ENCODE results near the gene ZBTB26. TPM values are rescaled to one million over a fixed set of nuclear protein-coding genes. Genes with fewer than 3 reads are reported as not detected.
"Not testable (repeated sequence)": the region's sequence is repeated elsewhere in the genome, so short reads cannot be mapped to it uniquely, and the experiment has no call there.

The ZBTB26 gene
- total RNA-seq, 3 donors from 2014 or later = 2.9 to 3.5 (median 3.2) TPM

DNA sequence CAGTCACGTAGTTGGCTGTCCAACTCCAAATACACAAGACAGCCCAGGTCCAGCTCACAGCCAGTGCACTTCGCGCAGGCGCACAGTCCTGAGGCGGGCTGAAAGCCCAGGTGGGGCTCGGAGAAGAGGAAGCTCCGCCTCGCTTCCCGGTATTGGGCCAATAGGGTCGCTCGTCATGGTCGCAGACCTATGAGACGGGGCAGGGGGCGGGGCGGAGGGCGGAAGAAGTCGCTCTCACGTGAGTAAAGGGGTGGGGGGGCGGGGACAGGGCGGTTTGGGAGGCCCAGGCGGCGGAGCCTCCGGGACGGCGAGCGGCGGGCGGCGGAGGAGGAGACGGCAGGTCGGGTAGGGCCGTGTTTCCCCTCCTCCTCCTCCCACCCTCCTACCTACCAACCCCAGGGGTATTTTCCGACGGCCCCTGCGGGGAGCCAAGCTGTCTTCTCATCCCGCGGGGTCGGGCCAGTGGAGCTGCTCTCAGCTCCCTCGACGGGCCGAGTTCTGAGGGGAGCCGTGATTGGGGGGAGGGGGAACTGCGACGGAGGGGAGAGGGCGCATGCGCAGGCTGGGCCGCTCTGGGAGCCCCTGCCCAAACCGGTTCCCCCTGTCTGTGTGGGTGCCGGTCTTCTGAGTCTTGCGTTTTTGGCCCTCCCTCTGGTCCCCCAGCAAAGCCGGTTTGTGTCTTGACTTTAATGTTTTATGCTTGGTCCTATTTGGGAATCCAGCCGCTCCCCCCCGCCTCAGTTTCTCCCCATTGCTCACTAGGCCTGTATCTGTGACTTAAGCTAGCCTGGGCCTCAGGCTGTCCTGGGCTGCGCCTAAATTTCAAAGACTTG lies 9.7 kb upstream of the ZBTB26 start, which contains the start of gene RABGAP1:
TSS of gene RABGAP1 (plus strand) at position 272 of the 833 bp plus-strand sequence. CDS start 16,040 bp downstream, outside the sequence.
- Mint-ChIP-seq H3K27me3 (ENCODE audit: low read depth) (no peaks in the 10 kb centered on the region), H3K4me3 (peak within 1 kb of the TSS; percentile 89), H3K4me1 (ENCODE audit: low read depth) (peaks cover 26% of the 10 kb centered on the region), H3K9me3 (no peaks in the 10 kb centered on the region), H3K36me3 (ENCODE audit: insufficient read depth) (peaks cover 6% of the 10 kb centered on the region)
- DNase-seq = peak; percentile 98
- peak; percentile 99 for ATAC-seq

DNA sequence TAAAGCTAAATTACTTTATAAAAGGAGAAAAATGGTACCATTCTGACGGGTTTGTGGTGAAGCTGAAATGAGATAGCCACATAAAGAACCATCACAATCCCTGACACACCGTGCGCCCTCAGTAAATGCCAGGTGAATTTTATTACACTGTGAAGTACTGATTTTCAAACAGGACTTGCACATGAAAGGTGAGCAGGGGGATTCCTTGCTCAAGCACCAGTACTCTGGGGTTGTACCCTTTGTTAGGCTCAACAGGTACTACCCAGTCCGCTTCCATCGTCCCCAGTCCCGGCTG lies 9.1 kb upstream of the ZBTB26 start:
- Mint-ChIP-seq H3K4me1 (ENCODE audit: low read depth) (peaks cover 22% of the 10 kb centered on the region), H3K9me3 (no peaks in the 10 kb centered on the region), H3K27me3 (ENCODE audit: low read depth) (no peaks in the 10 kb centered on the region), H3K4me3 (peak overlapping the region; percentile 89), H3K36me3 (ENCODE audit: insufficient read depth) (peaks cover 6% of the 10 kb centered on the region)
- ATAC-seq (no peak), DNase-seq (no peak)

GRCh38 chr9:122939601-122940000 lies 8.3 kb upstream of the ZBTB26 start:
- no peaks in the 10 kb centered on the region for H3K27me3 Mint-ChIP-seq (ENCODE audit: low read depth)
- no peak for DNase-seq
- no peaks in the 10 kb centered on the region for H3K9me3 Mint-ChIP-seq
- peak overlapping the region; percentile 51 for H3K4me3 Mint-ChIP-seq
- no peak for ATAC-seq
- H3K4me1 Mint-ChIP-seq (ENCODE audit: low read depth) = peaks cover 23% of the 10 kb centered on the region
- H3K36me3 Mint-ChIP-seq (ENCODE audit: insufficient read depth) = peaks cover 6% of the 10 kb centered on the region

DNA sequence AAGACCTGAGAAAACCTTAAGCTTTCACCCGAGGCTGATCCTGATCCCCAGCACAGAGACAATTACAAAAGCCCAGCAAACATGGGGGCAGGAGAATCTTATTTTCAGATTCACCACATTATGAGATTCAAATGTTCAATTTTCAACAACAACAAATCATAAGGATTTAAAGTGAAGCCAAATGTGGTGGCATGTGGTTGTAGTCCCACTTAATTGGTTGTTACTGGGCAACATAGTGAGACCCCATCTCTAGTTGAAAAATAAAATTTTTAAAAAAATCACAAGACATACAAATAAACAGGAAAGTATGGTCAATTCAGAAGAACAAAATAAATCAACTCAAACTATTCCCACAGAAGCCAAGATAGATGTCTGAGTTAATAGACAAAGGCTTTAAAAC lies 5.6 kb upstream of the ZBTB26 start:
- H3K4me3 Mint-ChIP-seq = no peak overlapping the region
- DNase-seq = no peak
- ATAC-seq = no peak
- no peaks in the 10 kb centered on the region for H3K27me3 Mint-ChIP-seq (ENCODE audit: low read depth)
- peaks cover 6% of the 10 kb centered on the region for H3K36me3 Mint-ChIP-seq (ENCODE audit: insufficient read depth)
- H3K9me3 Mint-ChIP-seq = no peaks in the 10 kb centered on the region
- H3K4me1 Mint-ChIP-seq (ENCODE audit: low read depth) = peaks cover 22% of the 10 kb centered on the region

DNA sequence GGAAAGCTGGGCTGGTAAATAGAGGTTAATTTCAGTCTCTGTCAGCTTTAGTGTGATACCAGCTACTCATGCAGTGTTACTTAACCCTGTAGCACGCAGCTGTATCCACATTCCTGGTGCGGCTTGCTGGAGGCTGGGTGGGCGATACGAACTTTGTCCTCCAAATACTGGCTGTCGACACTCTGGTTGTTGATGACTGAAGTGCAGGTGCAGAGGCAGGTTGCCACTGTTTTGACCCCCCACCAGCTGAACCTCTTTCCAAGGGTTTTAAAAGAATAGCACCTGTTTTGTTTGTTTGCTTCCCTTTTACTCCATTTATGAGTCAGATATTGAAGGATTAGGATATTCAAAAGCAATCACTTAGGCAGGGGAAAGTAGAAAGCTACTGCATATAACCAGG lies 5.2 kb upstream of the ZBTB26 start:
- ATAC-seq (no peak), DNase-seq (no peak)
- H3K9me3 Mint-ChIP-seq = no peaks in the 10 kb centered on the region
- no peak overlapping the region for H3K4me3 Mint-ChIP-seq
- peaks cover 6% of the 10 kb centered on the region for H3K36me3 Mint-ChIP-seq (ENCODE audit: insufficient read depth)
- no peaks in the 10 kb centered on the region for H3K27me3 Mint-ChIP-seq (ENCODE audit: low read depth)
- H3K4me1 Mint-ChIP-seq (ENCODE audit: low read depth) = peaks cover 19% of the 10 kb centered on the region

GRCh38 chr9:122930541-122931225 lies 629 bp downstream of the ZBTB26 start:
- H3K4me1 Mint-ChIP-seq (ENCODE audit: low read depth) = peaks cover 16% of the 10 kb centered on the region
- H3K27me3 Mint-ChIP-seq (ENCODE audit: low read depth) = no peaks in the 10 kb centered on the region
- DNase-seq (no peak), ATAC-seq (no peak)
- no peaks in the 10 kb centered on the region for H3K36me3 Mint-ChIP-seq (ENCODE audit: insufficient read depth)
- H3K9me3 Mint-ChIP-seq = no peaks in the 10 kb centered on the region
- no peak overlapping the region for H3K4me3 Mint-ChIP-seq

DNA sequence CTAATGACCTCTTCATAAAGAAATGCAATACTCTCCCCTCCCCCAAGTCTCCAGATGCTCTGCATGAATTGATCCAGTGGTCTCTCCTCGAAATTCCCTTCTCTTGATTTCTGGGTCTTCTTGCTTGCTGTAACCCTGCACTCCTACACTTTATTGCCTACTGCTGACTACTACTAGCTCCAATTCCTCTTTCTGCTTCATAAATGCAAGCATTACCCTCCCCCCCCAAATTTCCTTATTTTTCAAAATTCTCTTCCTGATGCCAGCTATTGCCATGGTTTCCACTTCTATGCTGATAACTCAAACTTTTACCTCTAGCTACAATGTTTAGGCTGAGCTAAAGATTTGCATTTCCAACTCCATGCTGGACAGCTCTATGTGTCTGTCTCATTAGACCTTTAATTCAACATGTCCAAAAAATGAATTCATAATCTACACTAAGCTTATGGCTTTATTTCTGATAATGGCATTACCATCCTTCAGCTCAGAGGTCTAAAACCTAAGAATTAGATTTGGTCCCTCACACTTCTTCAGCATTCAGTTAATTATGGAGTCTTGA lies 1.4 kb downstream of the ZBTB26 start:
- Mint-ChIP-seq H3K4me1 (ENCODE audit: low read depth) (peaks cover 15% of the 10 kb centered on the region), H3K36me3 (ENCODE audit: insufficient read depth) (no peaks in the 10 kb centered on the region), H3K9me3 (no peaks in the 10 kb centered on the region), H3K27me3 (ENCODE audit: low read depth) (no peaks in the 10 kb centered on the region), H3K4me3 (no peak overlapping the region)
- no peak for ATAC-seq
- no peak for DNase-seq

DNA sequence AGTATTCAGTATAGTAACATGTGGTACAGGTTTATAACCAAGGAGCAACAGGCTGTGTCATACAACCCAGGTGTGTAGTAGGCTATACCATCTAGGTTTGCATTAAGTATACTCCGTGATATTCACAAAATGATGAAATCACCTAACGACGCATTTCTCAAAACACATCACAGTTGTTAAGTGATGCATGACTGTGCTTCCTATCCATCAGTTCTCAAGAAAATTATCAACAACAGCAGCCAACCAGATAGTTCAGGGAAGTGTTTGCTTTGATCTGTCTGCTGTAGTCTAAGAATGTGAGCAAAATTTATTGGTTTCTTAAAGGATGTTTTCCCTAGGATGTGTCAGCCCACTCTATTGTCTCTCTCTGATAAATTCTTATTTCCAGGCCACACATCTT lies 7.4 kb downstream of the ZBTB26 start:
- DNase-seq (no peak), ATAC-seq (no peak)
- Mint-ChIP-seq H3K36me3 (ENCODE audit: insufficient read depth) (peaks cover 14% of the 10 kb centered on the region), H3K9me3 (no peaks in the 10 kb centered on the region), H3K4me3 (no peak overlapping the region), H3K27me3 (ENCODE audit: low read depth) (no peaks in the 10 kb centered on the region), H3K4me1 (ENCODE audit: low read depth) (peaks cover 7% of the 10 kb centered on the region)

- Mint-ChIP-seq H3K4me1 (ENCODE audit: low read depth) (peaks cover 7% of the 10 kb centered on the region), H3K27me3 (ENCODE audit: low read depth) (no peaks in the 10 kb centered on the region), H3K36me3 (ENCODE audit: insufficient read depth) (peaks cover 17% of the 10 kb centered on the region), H3K4me3 (no peak overlapping the region), H3K9me3 (no peaks in the 10 kb centered on the region)
- no peak for ATAC-seq
- no peak for DNase-seq
Measured at GRCh38 chr9:122922713-122923112, 8.6 kb downstream of the ZBTB26 start.

DNA sequence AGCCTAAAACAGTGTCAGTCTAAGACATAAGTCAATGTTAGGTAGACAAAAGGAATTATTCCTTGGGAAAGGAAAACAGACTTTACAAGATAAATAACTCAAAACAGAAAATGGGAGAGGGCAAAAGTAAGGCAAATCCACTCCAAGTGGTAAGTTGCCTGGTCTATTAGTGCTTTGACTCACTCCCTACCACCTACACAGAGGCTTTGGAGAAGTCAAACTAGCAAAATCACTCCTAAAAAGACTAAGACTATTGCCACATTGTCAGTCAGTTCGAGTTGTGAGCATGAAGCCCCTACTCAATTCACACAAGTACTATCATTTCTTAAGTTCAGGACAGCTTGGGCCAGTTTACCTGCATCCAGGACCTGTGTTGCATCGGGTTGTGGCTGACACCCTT lies 13.0 kb downstream of the ZBTB26 start:
- Mint-ChIP-seq H3K4me3 (no peak overlapping the region), H3K9me3 (no peaks in the 10 kb centered on the region), H3K36me3 (ENCODE audit: insufficient read depth) (peaks cover 17% of the 10 kb centered on the region), H3K4me1 (ENCODE audit: low read depth) (peaks cover 4% of the 10 kb centered on the region), H3K27me3 (ENCODE audit: low read depth) (no peaks in the 10 kb centered on the region)
- DNase-seq (no peak), ATAC-seq (no peak)

DNA sequence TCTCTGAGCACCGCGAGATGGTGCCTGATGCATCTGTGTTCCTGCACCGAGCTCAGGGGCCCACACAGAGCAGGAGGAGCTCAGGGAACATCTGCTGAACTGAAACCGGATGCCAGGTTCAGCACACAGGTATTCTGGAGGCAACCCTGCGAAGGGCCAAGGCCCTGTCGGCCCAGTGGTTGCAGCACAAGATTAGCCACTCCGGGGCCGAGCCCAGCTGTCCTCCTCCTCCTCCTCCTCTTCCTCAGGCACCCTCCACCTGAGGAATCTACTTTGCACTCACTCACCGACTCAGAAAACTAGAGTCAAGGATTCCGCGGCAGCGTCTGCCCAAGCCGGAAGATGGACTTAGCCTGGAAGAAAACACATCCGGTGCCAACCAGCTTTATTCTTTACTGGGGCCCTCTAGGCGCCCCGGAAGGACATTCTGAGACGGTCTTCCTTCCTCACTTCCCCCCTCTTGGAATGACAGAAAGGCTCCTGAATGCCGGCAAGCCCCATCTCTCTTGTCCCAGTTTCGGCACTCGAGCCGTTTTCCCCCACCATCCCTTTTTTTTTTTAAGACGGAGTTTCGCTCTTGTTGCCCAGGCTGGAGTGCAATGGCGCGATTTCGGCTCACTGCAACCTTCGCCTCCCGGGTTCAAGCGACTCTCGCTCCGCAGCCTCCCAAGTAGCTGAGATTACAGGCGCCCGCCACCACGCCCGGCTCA lies 18.2 kb downstream of the ZBTB26 start, which contains the start of gene ZBTB6:
TSS of gene ZBTB6 (minus strand) at position 360 of the 710 bp plus-strand sequence. CDS start 1,251 bp downstream, outside the sequence.
- peaks cover 26% of the 10 kb centered on the region for H3K4me1 Mint-ChIP-seq (ENCODE audit: low read depth)

DNA sequence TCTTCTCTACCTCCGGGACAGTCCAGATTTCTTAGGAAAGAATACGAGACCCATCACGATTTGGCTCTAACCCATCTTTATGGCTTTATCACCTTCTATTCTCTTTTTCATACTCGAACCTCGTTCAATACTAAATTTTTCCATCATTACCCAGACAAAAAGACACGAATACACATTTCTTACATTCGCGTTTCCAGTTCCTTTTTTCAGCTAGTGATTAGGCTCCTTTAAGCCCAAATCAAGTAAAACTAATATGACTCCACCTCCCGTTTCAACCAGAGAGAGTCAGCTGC lies 18.7 kb downstream of the ZBTB26 start:
- Mint-ChIP-seq H3K4me1 (ENCODE audit: low read depth) (peaks cover 26% of the 10 kb centered on the region), H3K27me3 (ENCODE audit: low read depth) (no peaks in the 10 kb centered on the region), H3K36me3 (ENCODE audit: insufficient read depth) (peaks cover 26% of the 10 kb centered on the region), H3K4me3 (peak overlapping the region; percentile 100), H3K9me3 (no peaks in the 10 kb centered on the region)
- no peak for ATAC-seq
- no peak for DNase-seq

More for the DNA sequence above, 18.2 kb downstream of the ZBTB26 start, which contains the start of gene ZBTB6:
- DNase-seq (peak; percentile 53), ATAC-seq (peak; percentile 97 to 98)
- Mint-ChIP-seq H3K4me3 (peak within 1 kb of the TSS; percentile 100), H3K27me3 (ENCODE audit: low read depth) (no peaks in the 10 kb centered on the region), H3K9me3 (no peaks in the 10 kb centered on the region), H3K36me3 (ENCODE audit: insufficient read depth) (peaks cover 22% of the 10 kb centered on the region)

- not testable (repeated sequence) for H3K4me3 Mint-ChIP-seq; ATAC-seq; H3K27me3 Mint-ChIP-seq (ENCODE audit: low read depth); DNase-seq; H3K9me3 Mint-ChIP-seq
- Mint-ChIP-seq H3K36me3 (ENCODE audit: insufficient read depth) (peaks cover 17% of the 10 kb centered on the region), H3K4me1 (ENCODE audit: low read depth) (peaks cover 26% of the 10 kb centered on the region)
Measured at GRCh38 chr9:122906122-122906521, 25.2 kb downstream of the ZBTB26 start.

All from activated T-cell treated with anti-CD3 and anti-CD28 coated beads, Interleukin-2, amount 50 U/mL, for 4 hours (primary cell).